ENCODE data around the gene KCNJ16.

GRCh38 chr17:70134777-70135176 lies 59.8 kb downstream of the KCNJ16 start:
- TF ChIP-seq CTCF (IDR thresholded peaks at IDR 0.05) (no peak), ZFX (IDR thresholded peaks at IDR 0.05; ENCODE audit: borderline replicate concordance) (no peak)

Measured in 22Rv1 (cell line).